K562 (cell line): Measurements from ENCODE around the gene SLC49A3. TPM values are rescaled to one million over a fixed set of nuclear protein-coding genes. Genes with fewer than 3 reads are reported as not detected.

ENCODE experiments used
- ARID1B ChIP-seq: fragments of 450-650 bp; IDR thresholded peaks from 2 replicates; pipeline ENCODE4 v1.6.1; 2016; ENCODE audit warnings: antibody characterized with exemption, mild to moderate bottlenecking, inconsistent platforms
- BRD9 ChIP-seq: fragments of 450-650 bp; IDR thresholded peaks from 2 replicates; pipeline ENCODE4 v1.6.1; 2018; ENCODE audit warnings: low read depth; ENCODE audit not compliant: partially characterized antibody
- HSF4 ChIP-seq: fragments of 250-450 bp; sonication (Bioruptor Pico); IDR thresholded peaks from 2 replicates; pipeline ENCODE4 v2.1.2; 2022; ENCODE audit warnings: mild to moderate bottlenecking, moderate library complexity, borderline replicate concordance
- KLF1 ChIP-seq: fragments of 450-650 bp; IDR thresholded peaks from 2 replicates; pipeline ENCODE4 v1.6.1; 2016; ENCODE audit warnings: missing genetic modification characterization, missing compliant biosample characterization
- MTA3 ChIP-seq: fragments of 450-650 bp; formaldehyde crosslinking; IDR thresholded peaks from 2 replicates; pipeline ENCODE4 v1.6.1; 2017; ENCODE audit warnings: mild to moderate bottlenecking, borderline replicate concordance
- NBN ChIP-seq: fragments of 450-650 bp; IDR thresholded peaks from 2 replicates; pipeline ENCODE4 v1.6.1; 2016; ENCODE audit warnings: low read depth, mild to moderate bottlenecking
- ZBTB7A ChIP-seq: IDR thresholded peaks from 2 replicates; pipeline ENCODE4 v1.6.1; 2011; ENCODE audit warnings: low read depth, mild to moderate bottlenecking, low read length, moderate library complexity, borderline replicate concordance; ENCODE audit not compliant: control insufficient read depth
- ZNF57 ChIP-seq: fragments of 450-650 bp; formaldehyde crosslinking; IDR thresholded peaks from 2 replicates; pipeline ENCODE4 v1.4.0; 2020; ENCODE audit warnings: mild to moderate bottlenecking, moderate library complexity
- ZNF583 ChIP-seq: fragments of 250-450 bp; sonication (Bioruptor Pico); IDR thresholded peaks from 2 replicates; pipeline ENCODE4 v1.4.0; 2020
- polyA plus RNA-seq, 8 experiments: library from polyadenylated mRNA; depleted of rRNA in 4 of 8; stranded (reverse) in 5 of 8; unstranded in 3 of 8; fragments of >200 nt; fragmentation: Nextera tagmentation in 2 of 8; fragmentation: Illumina TruSeq in 1 of 8; extraction: Ambion mirVana in 2 of 8; extraction: Trizol in 1 of 8; gene quantifications; 2 replicates each; pipeline versions ENCODE4 v1.2.1 to v1.2.3, GENCODE V29; 2011 to 2014; ENCODE audit warnings: inconsistent platforms in 1 of 8, missing spikeins in 1 of 8
- total RNA-seq, 7 experiments: library from RNA; depleted of rRNA in 6 of 7; stranded (reverse); fragments of >200 nt in 6 of 7; fragmentation: Illumina TruSeq in 2 of 7; extraction: Trizol in 2 of 7; gene quantifications; 2 replicates each; pipeline versions ENCODE4 v1.2.1 to v1.2.3, GENCODE V29; 2011 to 2021; ENCODE audit warnings: low replicate concordance in 1 of 7
- TF ChIP-seq, protein P1 (sequence below): fragments of 250-450 bp; sonication (Bioruptor Pico); IDR thresholded peaks from 2 replicates; pipeline ENCODE4 v1.5.0; 2021; ENCODE audit warnings: mild to moderate bottlenecking, moderate library complexity
- TF ChIP-seq, protein P2 (sequence below), 2 experiments: fragments of 450-650 bp; formaldehyde crosslinking in 1 of 2; IDR thresholded peaks; 2 replicates each; pipeline versions ENCODE4 v1.4.0 to v1.6.1; 2014 to 2020; ENCODE audit warnings: mild to moderate bottlenecking in 2 of 2, borderline replicate concordance in 1 of 2, low read depth in 1 of 2

Gene SLC49A3
- total and polyA plus RNA-seq, 9 of the 15 experiments (the other 6 are each of a cell fraction or from before 2014, with no cell fraction given), result 0.24 to 0.41 TPM; not detected in 7

GRCh38 chr4:722169-722725 lies 33.3 kb upstream of the SLC49A3 start (continued):
- TF ChIP-seq, protein P1, sequence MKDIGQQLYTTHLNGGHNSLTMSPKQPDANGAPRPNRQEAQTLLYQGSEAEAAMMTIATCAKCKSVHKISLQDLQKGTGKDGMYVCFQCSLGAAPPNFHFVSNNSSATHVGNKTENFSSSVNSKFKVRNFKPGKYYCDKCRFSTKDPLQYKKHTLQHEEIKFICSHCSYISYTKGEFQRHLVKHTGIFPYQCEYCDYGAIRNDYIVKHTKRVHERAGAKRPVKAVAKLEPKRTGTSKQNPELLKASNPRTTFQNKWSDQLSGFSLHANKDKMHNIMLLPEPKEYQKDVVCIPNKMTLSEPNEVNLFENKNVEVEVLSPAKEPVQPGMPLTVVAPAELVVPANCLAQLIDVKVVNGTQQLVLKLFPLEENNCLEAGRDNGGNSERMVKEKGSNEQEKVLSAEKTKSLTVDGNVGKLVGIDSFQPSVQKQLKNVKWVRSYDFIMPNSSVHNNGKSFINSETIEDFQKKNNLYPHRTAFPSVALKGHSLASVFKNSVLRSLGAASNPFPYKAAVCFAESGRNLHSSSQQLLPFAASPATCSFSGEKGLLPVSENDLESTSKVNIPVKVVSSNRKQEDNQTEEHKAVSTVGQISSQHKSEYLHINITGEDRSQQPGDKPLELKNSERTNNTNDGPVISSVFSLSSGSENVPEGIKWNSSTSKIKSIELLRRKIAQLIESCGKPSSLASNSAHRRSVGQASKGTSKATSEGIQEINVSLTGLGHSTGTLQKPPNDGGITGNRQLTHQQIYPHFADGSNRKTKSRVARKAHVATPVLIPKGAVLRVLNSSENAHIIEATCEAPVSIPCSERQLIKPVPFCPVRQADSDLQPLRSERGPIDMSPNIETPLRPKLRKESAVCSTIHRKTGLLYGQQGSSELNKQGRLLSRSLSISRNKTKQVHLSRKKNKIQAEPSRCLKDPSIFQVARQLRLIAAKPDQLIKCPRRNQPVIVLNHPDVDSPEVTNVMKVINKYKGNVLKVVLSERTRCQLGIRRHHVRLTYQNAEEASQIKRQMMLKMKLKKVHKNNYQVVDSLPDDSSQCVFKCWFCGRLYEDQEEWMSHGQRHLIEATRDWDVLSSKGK (CRISPR knock-in tag), result no peak
- no peak for TF ChIP-seq HSF4 (CRISPR knock-in tag)
- no peak for TF ChIP-seq MTA3
- no peak for TF ChIP-seq ARID1B
- no peak for TF ChIP-seq NBN
- no peak for TF ChIP-seq BRD9
- TF ChIP-seq KLF1 (tag), result no peak
- TF ChIP-seq ZBTB7A, result no peak
- TF ChIP-seq ZNF57 (CRISPR knock-in tag), result no peak
- TF ChIP-seq, protein P2, sequence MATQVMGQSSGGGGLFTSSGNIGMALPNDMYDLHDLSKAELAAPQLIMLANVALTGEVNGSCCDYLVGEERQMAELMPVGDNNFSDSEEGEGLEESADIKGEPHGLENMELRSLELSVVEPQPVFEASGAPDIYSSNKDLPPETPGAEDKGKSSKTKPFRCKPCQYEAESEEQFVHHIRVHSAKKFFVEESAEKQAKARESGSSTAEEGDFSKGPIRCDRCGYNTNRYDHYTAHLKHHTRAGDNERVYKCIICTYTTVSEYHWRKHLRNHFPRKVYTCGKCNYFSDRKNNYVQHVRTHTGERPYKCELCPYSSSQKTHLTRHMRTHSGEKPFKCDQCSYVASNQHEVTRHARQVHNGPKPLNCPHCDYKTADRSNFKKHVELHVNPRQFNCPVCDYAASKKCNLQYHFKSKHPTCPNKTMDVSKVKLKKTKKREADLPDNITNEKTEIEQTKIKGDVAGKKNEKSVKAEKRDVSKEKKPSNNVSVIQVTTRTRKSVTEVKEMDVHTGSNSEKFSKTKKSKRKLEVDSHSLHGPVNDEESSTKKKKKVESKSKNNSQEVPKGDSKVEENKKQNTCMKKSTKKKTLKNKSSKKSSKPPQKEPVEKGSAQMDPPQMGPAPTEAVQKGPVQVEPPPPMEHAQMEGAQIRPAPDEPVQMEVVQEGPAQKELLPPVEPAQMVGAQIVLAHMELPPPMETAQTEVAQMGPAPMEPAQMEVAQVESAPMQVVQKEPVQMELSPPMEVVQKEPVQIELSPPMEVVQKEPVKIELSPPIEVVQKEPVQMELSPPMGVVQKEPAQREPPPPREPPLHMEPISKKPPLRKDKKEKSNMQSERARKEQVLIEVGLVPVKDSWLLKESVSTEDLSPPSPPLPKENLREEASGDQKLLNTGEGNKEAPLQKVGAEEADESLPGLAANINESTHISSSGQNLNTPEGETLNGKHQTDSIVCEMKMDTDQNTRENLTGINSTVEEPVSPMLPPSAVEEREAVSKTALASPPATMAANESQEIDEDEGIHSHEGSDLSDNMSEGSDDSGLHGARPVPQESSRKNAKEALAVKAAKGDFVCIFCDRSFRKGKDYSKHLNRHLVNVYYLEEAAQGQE (IDR thresholded peaks at IDR 0.05; ENCODE audit: borderline replicate concordance), result no peak
- TF ChIP-seq, protein P2 (CRISPR knock-in tag; IDR thresholded peaks at IDR 0.05; ENCODE audit: low read depth), result no peak
- no peak for TF ChIP-seq ZNF583
